Liver (tissue), 9 donors: Measurements from ENCODE around the gene FLVCR2. TPM values are rescaled to one million over a fixed set of nuclear protein-coding genes. Genes with fewer than 3 reads are reported as not detected.

Source experiments
- DNase-seq: peaks from one replicate; pipeline ENCODE4 v3.0.0-alpha.2; 2017; ENCODE audit warnings: low spot score
- H3K27ac ChIP-seq, 2 donors: one replicate each; pipeline ENCODE4 v1.7.0; 2013; ENCODE audit warnings: inconsistent platforms in 2 of 2, low read length in 2 of 2, control low read depth in 1 of 2, low read depth in 1 of 2, mild to moderate bottlenecking in 1 of 2
- H3K27me3 ChIP-seq, 4 donors: one replicate each; pipeline versions ENCODE4 v1.6.1 to v1.7.0; 2013; ENCODE audit warnings: low read length in 3 of 4, inconsistent platforms in 1 of 4, mild to moderate bottlenecking in 1 of 4, moderate library complexity in 1 of 4; ENCODE audit not compliant: control insufficient read depth in 4 of 4, insufficient read depth in 4 of 4
- H3K36me3 ChIP-seq, 4 donors: one replicate each; pipeline versions ENCODE4 v1.6.1 to v1.7.0; 2013; ENCODE audit warnings: low read length in 3 of 4, mild to moderate bottlenecking in 3 of 4, low read depth in 1 of 4, moderate library complexity in 1 of 4; ENCODE audit not compliant: control insufficient read depth in 4 of 4, insufficient read depth in 3 of 4
- H3K4me1 ChIP-seq, 4 donors: one replicate each; pipeline versions ENCODE4 v1.6.1 to v1.7.0; 2013; ENCODE audit warnings: low read length in 3 of 4, mild to moderate bottlenecking in 3 of 4, moderate library complexity in 1 of 4; ENCODE audit not compliant: control insufficient read depth in 4 of 4, insufficient read depth in 4 of 4
- H3K4me3 ChIP-seq, 3 donors: one replicate each; pipeline versions ENCODE4 v1.6.1 to v1.7.0; 2013; ENCODE audit warnings: low read length in 3 of 3, control low read depth in 1 of 3, low read depth in 1 of 3, mild to moderate bottlenecking in 1 of 3
- H3K9ac ChIP-seq, 2 donors: one replicate each; pipeline ENCODE4 v1.7.0; 2013; ENCODE audit warnings: low read length in 2 of 2, mild to moderate bottlenecking in 2 of 2, moderate library complexity in 2 of 2, control low read depth in 1 of 2, low read depth in 1 of 2
- H3K9me3 ChIP-seq, 4 donors: one replicate each; pipeline versions ENCODE4 v1.6.1 to v1.7.0; 2013; ENCODE audit warnings: low read length in 3 of 4; ENCODE audit not compliant: control insufficient read depth in 4 of 4
- EGR1 ChIP-seq, 2 donors: IDR thresholded peaks; 2 replicates each; pipeline ENCODE4 v1.6.1; 2016 to 2018; ENCODE audit warnings: antibody characterized with exemption in 2 of 2, low read depth in 2 of 2
- FOXA1 ChIP-seq: IDR thresholded peaks from 2 replicates; pipeline ENCODE4 v1.6.1; 2016; ENCODE audit warnings: antibody characterized with exemption
- FOXA2 ChIP-seq: IDR thresholded peaks from 2 replicates; pipeline ENCODE4 v1.6.1; 2016; ENCODE audit warnings: antibody characterized with exemption
- GABPA ChIP-seq, 2 donors: IDR thresholded peaks in 1 of 2; conservative IDR thresholded peaks in 1 of 2; 2 replicates each; pipeline ENCODE4 v1.6.1; 2016; ENCODE audit warnings: antibody characterized with exemption in 2 of 2, mild to moderate bottlenecking in 1 of 2, moderate library complexity in 1 of 2
- HNF4A ChIP-seq, 2 donors: conservative IDR thresholded peaks; 2 replicates each; pipeline ENCODE4 v1.6.1; 2016; ENCODE audit warnings: antibody characterized with exemption in 2 of 2, mild to moderate bottlenecking in 2 of 2
- HNF4G ChIP-seq: IDR thresholded peaks from 2 replicates; pipeline ENCODE4 v1.6.1; 2016; ENCODE audit warnings: antibody characterized with exemption
- JUND ChIP-seq, 2 donors: IDR thresholded peaks; 2 replicates each; pipeline ENCODE4 v1.6.1; 2016; ENCODE audit warnings: antibody characterized with exemption in 2 of 2
- NR2F2 ChIP-seq: IDR thresholded peaks from 2 replicates; pipeline ENCODE4 v1.6.1; 2016; ENCODE audit warnings: antibody characterized with exemption
- RAD21 ChIP-seq, 2 donors: IDR thresholded peaks; 2 replicates each; pipeline ENCODE4 v1.6.1; 2016; ENCODE audit warnings: antibody characterized with exemption in 2 of 2, mild to moderate bottlenecking in 2 of 2
- RXRA ChIP-seq, 2 donors: IDR thresholded peaks; 2 replicates each; pipeline ENCODE4 v1.6.1; 2017 to 2018; ENCODE audit warnings: antibody characterized with exemption in 2 of 2, mild to moderate bottlenecking in 1 of 2
- SP1 ChIP-seq: IDR thresholded peaks from 2 replicates; pipeline ENCODE4 v1.6.1; 2018; ENCODE audit warnings: antibody characterized with exemption, mild to moderate bottlenecking
- TAF1 ChIP-seq: conservative IDR thresholded peaks from 2 replicates; pipeline ENCODE4 v1.6.1; 2016; ENCODE audit warnings: antibody characterized with exemption, mild to moderate bottlenecking
- YY1 ChIP-seq: IDR thresholded peaks from 2 replicates; pipeline ENCODE4 v1.6.1; 2016; ENCODE audit warnings: antibody characterized with exemption, mild to moderate bottlenecking
- WGBS: extraction: QIAGEN DNeasy Blood & Tissue Kit; methylation state at CpG from one replicate; pipeline ENCODE4 v1.1.7; 2013; 5-methylcytosine and 5-hydroxymethylcytosine counted together
- polyA plus RNA-seq, 2 donors: library from polyadenylated mRNA; stranded (reverse) in 1 of 2; unstranded in 1 of 2; fragments of 200-250 nt in 1 of 2; fragments of >200 nt in 1 of 2; fragmentation: Nextera tagmentation in 1 of 2; extraction: Ambion mirVana in 1 of 2; gene quantifications; one replicate each; pipeline versions ENCODE4 v1.2.1 to v1.2.3, GENCODE V29; 2013 to 2015
- total RNA-seq, 2 donors: library from RNA; depleted of rRNA; stranded (reverse); fragments of >200 nt; gene quantifications; one replicate each; pipeline ENCODE4 v1.2.3, GENCODE V29; 2014
- TF ChIP-seq, protein P1 (sequence below): IDR thresholded peaks from 2 replicates; pipeline ENCODE4 v1.6.1; 2016; ENCODE audit warnings: antibody characterized with exemption
- TF ChIP-seq, protein P2 (sequence below): IDR thresholded peaks from 2 replicates; pipeline ENCODE4 v1.6.1; 2016; ENCODE audit warnings: antibody characterized with exemption
- TF ChIP-seq, protein P3 (sequence below): fragments of 150-350 bp; IDR thresholded peaks from 2 replicates; pipeline ENCODE4 v1.5.1; 2017; ENCODE audit warnings: improper control_type of control experiment, low read depth, low read length; ENCODE audit not compliant: missing input control
- TF ChIP-seq, protein P4 (sequence below): IDR thresholded peaks from 2 replicates; pipeline ENCODE4 v1.6.1; 2016; ENCODE audit warnings: antibody characterized with exemption
- donor health status: healthy.
- donor health status: healthy.
- donor health status: healthy.
- donor health status: healthy.
- donor health status: healthy.

Gene FLVCR2
- total and polyA plus RNA-seq, 4 donors = 8.7 to 13.1 (median 11.3) TPM

DNA sequence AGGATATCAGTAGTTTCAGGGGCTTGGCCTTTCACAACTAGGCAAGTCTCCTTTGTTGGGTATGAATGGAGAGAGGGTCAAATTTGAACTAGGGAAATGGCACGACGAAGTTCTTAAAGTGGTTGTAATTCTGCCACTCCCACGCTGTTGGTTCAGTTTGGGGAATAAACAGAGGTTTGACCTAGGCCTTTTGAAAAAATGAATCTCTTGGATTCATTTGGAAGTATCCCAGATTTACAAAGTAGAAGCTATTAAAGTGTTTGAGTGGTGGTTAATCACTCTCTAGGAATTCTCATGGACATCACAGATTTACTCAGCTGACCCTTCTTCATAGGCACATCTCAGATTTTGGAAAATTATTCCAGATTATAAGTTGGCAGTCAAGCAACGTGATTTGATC lies 41.3 kb upstream of the FLVCR2 start:
- TF ChIP-seq NR2F2 = no peak
- TF ChIP-seq, protein P1, sequence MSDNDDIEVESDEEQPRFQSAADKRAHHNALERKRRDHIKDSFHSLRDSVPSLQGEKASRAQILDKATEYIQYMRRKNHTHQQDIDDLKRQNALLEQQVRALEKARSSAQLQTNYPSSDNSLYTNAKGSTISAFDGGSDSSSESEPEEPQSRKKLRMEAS = no peak
- no peak for TF ChIP-seq TAF1
- TF ChIP-seq HNF4G = no peak
- no peak for TF ChIP-seq SP1
- TF ChIP-seq FOXA2 = no peak
- TF ChIP-seq, protein P2, sequence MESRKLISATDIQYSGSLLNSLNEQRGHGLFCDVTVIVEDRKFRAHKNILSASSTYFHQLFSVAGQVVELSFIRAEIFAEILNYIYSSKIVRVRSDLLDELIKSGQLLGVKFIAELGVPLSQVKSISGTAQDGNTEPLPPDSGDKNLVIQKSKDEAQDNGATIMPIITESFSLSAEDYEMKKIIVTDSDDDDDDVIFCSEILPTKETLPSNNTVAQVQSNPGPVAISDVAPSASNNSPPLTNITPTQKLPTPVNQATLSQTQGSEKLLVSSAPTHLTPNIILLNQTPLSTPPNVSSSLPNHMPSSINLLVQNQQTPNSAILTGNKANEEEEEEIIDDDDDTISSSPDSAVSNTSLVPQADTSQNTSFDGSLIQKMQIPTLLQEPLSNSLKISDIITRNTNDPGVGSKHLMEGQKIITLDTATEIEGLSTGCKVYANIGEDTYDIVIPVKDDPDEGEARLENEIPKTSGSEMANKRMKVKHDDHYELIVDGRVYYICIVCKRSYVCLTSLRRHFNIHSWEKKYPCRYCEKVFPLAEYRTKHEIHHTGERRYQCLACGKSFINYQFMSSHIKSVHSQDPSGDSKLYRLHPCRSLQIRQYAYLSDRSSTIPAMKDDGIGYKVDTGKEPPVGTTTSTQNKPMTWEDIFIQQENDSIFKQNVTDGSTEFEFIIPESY = no peak
- TF ChIP-seq YY1 = no peak
- no peak for TF ChIP-seq FOXA1
- TF ChIP-seq, protein P3, sequence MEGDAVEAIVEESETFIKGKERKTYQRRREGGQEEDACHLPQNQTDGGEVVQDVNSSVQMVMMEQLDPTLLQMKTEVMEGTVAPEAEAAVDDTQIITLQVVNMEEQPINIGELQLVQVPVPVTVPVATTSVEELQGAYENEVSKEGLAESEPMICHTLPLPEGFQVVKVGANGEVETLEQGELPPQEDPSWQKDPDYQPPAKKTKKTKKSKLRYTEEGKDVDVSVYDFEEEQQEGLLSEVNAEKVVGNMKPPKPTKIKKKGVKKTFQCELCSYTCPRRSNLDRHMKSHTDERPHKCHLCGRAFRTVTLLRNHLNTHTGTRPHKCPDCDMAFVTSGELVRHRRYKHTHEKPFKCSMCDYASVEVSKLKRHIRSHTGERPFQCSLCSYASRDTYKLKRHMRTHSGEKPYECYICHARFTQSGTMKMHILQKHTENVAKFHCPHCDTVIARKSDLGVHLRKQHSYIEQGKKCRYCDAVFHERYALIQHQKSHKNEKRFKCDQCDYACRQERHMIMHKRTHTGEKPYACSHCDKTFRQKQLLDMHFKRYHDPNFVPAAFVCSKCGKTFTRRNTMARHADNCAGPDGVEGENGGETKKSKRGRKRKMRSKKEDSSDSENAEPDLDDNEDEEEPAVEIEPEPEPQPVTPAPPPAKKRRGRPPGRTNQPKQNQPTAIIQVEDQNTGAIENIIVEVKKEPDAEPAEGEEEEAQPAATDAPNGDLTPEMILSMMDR = no peak
- TF ChIP-seq GABPA (IDR thresholded peaks at IDR 0.05 in 1 of 2, conservative IDR thresholded peaks at IDR 0.05 in 1 of 2) = no peak
- no peak for TF ChIP-seq EGR1 (IDR thresholded peaks at IDR 0.05; ENCODE audit: low read depth in 2 of 2)
- TF ChIP-seq, protein P4, sequence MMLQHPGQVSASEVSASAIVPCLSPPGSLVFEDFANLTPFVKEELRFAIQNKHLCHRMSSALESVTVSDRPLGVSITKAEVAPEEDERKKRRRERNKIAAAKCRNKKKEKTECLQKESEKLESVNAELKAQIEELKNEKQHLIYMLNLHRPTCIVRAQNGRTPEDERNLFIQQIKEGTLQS = no peak
- no peak for TF ChIP-seq RAD21 (IDR thresholded peaks at IDR 0.05)
- TF ChIP-seq RXRA (IDR thresholded peaks at IDR 0.05) = no peak
- TF ChIP-seq JUND (IDR thresholded peaks at IDR 0.05) = no peak
- no peak for TF ChIP-seq HNF4A (conservative IDR thresholded peaks at IDR 0.05)
- DNase-seq = no peak
- Histone ChIP-seq H3K9me3 (no peaks in the 10 kb centered on the region), H3K27ac (peak overlapping the region in 1 of 2 donors; percentile 50), H3K4me1 (peaks cover 0 to 13% (median 1%) of the 10 kb centered on the region in 4 donors), H3K9ac (peak overlapping the region in 1 of 2 donors; percentile 21), H3K4me3 (no peak overlapping the region), H3K27me3 (no peaks in the 10 kb centered on the region), H3K36me3 (no peaks in the 10 kb centered on the region)
- WGBS = 84% methylated on average over 4 of the region's 4 CpGs

DNA sequence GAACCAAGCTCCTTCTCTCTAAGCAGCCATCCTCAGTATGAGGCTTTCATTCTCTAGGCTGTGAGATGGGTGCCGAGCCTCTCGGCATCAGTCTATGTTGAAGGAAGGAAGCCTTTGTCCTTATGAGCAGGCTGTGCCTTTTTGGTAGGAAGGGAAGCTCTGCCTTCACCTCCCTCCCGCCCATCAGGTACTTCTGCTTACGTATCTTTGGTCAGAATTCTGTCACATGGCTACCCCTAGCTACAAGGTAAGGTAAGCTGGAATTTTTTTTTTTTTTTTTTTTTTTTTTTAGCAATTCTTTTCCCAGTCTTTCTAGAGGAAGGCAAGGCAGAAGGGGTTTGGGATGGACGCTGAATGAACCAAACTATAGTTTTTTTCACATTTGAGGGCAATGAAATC lies 39.3 kb upstream of the FLVCR2 start:
- 95% methylated on average over 5 of the region's 5 CpGs for WGBS

More for the DNA sequence above, 39.3 kb upstream of the FLVCR2 start:
- no peak for TF ChIP-seq FOXA1
- Histone ChIP-seq H3K4me3 (no peak overlapping the region), H3K9me3 (no peaks in the 10 kb centered on the region), H3K27ac (no peak overlapping the region), H3K9ac (no peak overlapping the region), H3K36me3 (no peaks in the 10 kb centered on the region), H3K4me1 (peaks cover 0 to 13% (median 1%) of the 10 kb centered on the region in 4 donors), H3K27me3 (no peaks in the 10 kb centered on the region)
- DNase-seq = no peak
